ENCODE data around the gene SERPINA1. TPM values are rescaled to one million over a fixed set of nuclear protein-coding genes. Genes with fewer than 3 reads are reported as not detected.
A peak's percentile ranks its signal among the peaks of the same experiment; 100 is the strongest.

The SERPINA1 gene
- total RNA-seq, 2 experiments from 2014 or later = 4.3 to 4.7 TPM

DNA sequence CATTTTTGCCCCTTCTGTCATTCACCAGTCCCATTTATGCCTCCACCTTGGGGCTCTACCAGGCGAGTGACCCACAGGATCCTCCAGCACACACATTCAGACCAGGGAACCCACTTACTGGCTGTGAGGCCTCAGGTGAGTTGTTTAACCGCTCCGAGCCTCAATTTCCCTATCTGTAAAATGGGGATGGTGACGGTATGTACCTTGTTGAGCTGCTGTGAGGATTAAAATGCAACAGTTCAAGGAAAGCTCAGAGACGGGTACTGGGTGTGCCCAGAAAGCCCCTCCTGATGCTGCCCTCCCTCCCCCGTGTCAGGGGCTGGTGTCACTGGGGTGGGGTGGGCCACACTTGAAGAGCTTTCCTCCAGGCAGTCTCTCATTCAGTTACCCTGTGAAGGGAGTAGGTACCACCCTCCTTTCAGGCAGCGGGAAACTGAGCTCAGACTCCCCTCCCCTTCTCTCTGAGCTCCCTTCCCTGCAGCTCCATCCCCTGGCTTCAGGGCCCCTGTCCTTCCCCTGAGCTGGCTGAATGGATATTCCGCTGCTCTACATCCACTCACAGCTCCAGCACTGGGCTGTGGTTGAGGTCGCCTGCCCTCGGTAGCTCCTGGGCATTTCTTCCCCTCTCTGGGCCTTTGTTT is 1.4 kb upstream of the SERPINA1 start:
- peak overlapping the region; percentile 91 for H3K27ac Mint-ChIP-seq
- no peaks in the 10 kb centered on the region for H3K27me3 Mint-ChIP-seq
- peaks cover 48% of the 10 kb centered on the region for H3K4me1 Mint-ChIP-seq (ENCODE audit: low read depth)
- H3K4me3 ChIP-seq (ENCODE audit: low read length) = peak overlapping the region; percentile 30
- no peaks in the 10 kb centered on the region for H3K27me3 ChIP-seq (ENCODE audit: control insufficient read depth in 1 of 2, insufficient read depth in 2 of 2, low read length in 2 of 2)
- TF ChIP-seq, protein P1, sequence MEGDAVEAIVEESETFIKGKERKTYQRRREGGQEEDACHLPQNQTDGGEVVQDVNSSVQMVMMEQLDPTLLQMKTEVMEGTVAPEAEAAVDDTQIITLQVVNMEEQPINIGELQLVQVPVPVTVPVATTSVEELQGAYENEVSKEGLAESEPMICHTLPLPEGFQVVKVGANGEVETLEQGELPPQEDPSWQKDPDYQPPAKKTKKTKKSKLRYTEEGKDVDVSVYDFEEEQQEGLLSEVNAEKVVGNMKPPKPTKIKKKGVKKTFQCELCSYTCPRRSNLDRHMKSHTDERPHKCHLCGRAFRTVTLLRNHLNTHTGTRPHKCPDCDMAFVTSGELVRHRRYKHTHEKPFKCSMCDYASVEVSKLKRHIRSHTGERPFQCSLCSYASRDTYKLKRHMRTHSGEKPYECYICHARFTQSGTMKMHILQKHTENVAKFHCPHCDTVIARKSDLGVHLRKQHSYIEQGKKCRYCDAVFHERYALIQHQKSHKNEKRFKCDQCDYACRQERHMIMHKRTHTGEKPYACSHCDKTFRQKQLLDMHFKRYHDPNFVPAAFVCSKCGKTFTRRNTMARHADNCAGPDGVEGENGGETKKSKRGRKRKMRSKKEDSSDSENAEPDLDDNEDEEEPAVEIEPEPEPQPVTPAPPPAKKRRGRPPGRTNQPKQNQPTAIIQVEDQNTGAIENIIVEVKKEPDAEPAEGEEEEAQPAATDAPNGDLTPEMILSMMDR (IDR thresholded peaks at IDR 0.05) = no peak
- H3K4me1 ChIP-seq (ENCODE audit: insufficient read depth, low read length) = peaks cover 24% of the 10 kb centered on the region
- no peaks in the 10 kb centered on the region for H3K36me3 ChIP-seq (ENCODE audit: insufficient read depth, low read length)
- H3K9me3 Mint-ChIP-seq = no peaks in the 10 kb centered on the region
- no peaks in the 10 kb centered on the region for H3K36me3 Mint-ChIP-seq (ENCODE audit: low read depth)
- no peak for DNase-seq
- ChIA-PET CTCF (no interaction called here), POLR2A (interaction anchor here (1.1 kb wide), 1 partner anchor 44 kb away, joined by 3 read pairs; no protein-coding TSS in a partner anchor)
- no peak overlapping the region for H3K27ac ChIP-seq (ENCODE audit: low read depth in 1 of 2, low read length in 2 of 2)
- no peak for ATAC-seq (ENCODE audit: poor library complexity)
- no peaks in the 10 kb centered on the region for H3K9me3 ChIP-seq (ENCODE audit: control insufficient read depth in 1 of 2, insufficient read depth in 1 of 2, low read length in 2 of 2)
- no peak overlapping the region for H3K4me3 Mint-ChIP-seq
- intact Hi-C loops (cut with DNase I, micrococcal nuclease) = no loop called here

DNA sequence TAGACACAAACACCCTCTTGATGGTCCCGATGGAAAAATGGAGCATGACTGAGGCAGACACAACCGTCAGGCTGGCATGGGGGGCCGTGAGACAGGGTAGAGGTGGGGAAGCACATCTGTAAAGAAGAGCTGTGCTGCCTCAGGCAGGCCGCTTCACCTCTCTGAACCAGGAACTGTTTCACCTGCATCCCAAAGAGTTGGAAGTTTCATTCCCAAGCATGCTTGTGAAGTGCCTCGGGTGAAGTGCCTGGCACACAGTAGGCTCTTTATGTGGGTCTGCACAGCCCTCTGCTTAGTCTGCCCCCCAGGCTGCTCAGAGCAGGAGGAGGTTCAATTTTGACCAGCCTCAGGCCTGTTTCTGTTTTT is 685 bp upstream of the SERPINA1 start:
- no peak for ATAC-seq (ENCODE audit: poor library complexity)
- H3K36me3 ChIP-seq (ENCODE audit: insufficient read depth, low read length) = no peaks in the 10 kb centered on the region
- no peak overlapping the region for H3K4me3 ChIP-seq (ENCODE audit: low read length)
- H3K27me3 Mint-ChIP-seq = no peaks in the 10 kb centered on the region
- DNase-seq = no peak
- CTCF ChIA-PET = no interaction called here
- H3K4me3 Mint-ChIP-seq = no peak overlapping the region
- H3K36me3 Mint-ChIP-seq (ENCODE audit: low read depth) = no peaks in the 10 kb centered on the region
- H3K27ac ChIP-seq (ENCODE audit: low read depth in 1 of 2, low read length in 2 of 2) = no peak overlapping the region
- H3K27ac Mint-ChIP-seq = peak overlapping the region; percentile 13
- H3K4me1 Mint-ChIP-seq (ENCODE audit: low read depth) = peaks cover 40% of the 10 kb centered on the region
- no peaks in the 10 kb centered on the region for H3K9me3 ChIP-seq (ENCODE audit: control insufficient read depth in 1 of 2, insufficient read depth in 1 of 2, low read length in 2 of 2)
- H3K9me3 Mint-ChIP-seq = no peaks in the 10 kb centered on the region
- H3K4me1 ChIP-seq (ENCODE audit: insufficient read depth, low read length) = peaks cover 24% of the 10 kb centered on the region
- POLR2A ChIA-PET = no interaction called here
- TF ChIP-seq, protein P1 (IDR thresholded peaks at IDR 0.05) = no peak
- H3K27me3 ChIP-seq (ENCODE audit: control insufficient read depth in 1 of 2, insufficient read depth in 2 of 2, low read length in 2 of 2) = no peaks in the 10 kb centered on the region
- intact Hi-C loops (cut with DNase I, micrococcal nuclease) = no loop called here

DNA sequence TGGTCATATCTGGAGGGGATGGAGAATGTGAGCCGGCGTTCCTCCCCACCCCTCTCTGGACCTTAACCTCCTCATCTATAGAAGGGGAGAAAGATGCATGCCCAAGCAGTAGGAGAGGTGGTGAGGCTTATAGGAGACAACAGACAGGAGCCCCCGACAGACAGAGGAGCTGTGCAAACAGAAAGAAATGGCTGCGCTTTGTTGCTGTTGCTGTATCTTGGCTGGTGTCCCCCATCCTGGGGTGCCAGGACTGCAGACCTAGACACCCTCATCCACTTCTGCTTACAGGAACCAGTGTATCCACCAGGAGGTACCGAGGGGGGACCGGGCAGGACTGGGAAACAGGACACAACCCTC is 397 bp downstream of the SERPINA1 start:
- Mint-ChIP-seq H3K9me3 (no peaks in the 10 kb centered on the region), H3K36me3 (ENCODE audit: low read depth) (no peaks in the 10 kb centered on the region), H3K27me3 (no peaks in the 10 kb centered on the region), H3K27ac (no peak overlapping the region), H3K4me3 (no peak overlapping the region), H3K4me1 (ENCODE audit: low read depth) (peaks cover 29% of the 10 kb centered on the region)
- Histone ChIP-seq H3K4me1 (ENCODE audit: insufficient read depth, low read length) (peaks cover 22% of the 10 kb centered on the region), H3K4me3 (ENCODE audit: low read length) (no peak overlapping the region), H3K27me3 (ENCODE audit: control insufficient read depth in 1 of 2, insufficient read depth in 2 of 2, low read length in 2 of 2) (no peaks in the 10 kb centered on the region), H3K9me3 (ENCODE audit: control insufficient read depth in 1 of 2, insufficient read depth in 1 of 2, low read length in 2 of 2) (no peaks in the 10 kb centered on the region), H3K27ac (ENCODE audit: low read depth in 1 of 2, low read length in 2 of 2) (no peak overlapping the region), H3K36me3 (ENCODE audit: insufficient read depth, low read length) (no peaks in the 10 kb centered on the region)
- TF ChIP-seq, protein P1 (IDR thresholded peaks at IDR 0.05) = no peak
- CTCF ChIA-PET = no interaction called here
- intact Hi-C loops (cut with DNase I, micrococcal nuclease) = no loop called here
- no peak for ATAC-seq (ENCODE audit: poor library complexity)
- POLR2A ChIA-PET = no interaction called here
- DNase-seq = no peak

Measured in CD4-positive, alpha-beta T cell (primary cell).